Measurements from ENCODE around the gene C2orf72. TPM values are rescaled to one million over a fixed set of nuclear protein-coding genes. Genes with fewer than 3 reads are reported as not detected.

Gene C2orf72
- total RNA-seq, 4 donors from 2014 or later = 0.21 to 1.6 (median 1.1) TPM; not detected in 1

DNA sequence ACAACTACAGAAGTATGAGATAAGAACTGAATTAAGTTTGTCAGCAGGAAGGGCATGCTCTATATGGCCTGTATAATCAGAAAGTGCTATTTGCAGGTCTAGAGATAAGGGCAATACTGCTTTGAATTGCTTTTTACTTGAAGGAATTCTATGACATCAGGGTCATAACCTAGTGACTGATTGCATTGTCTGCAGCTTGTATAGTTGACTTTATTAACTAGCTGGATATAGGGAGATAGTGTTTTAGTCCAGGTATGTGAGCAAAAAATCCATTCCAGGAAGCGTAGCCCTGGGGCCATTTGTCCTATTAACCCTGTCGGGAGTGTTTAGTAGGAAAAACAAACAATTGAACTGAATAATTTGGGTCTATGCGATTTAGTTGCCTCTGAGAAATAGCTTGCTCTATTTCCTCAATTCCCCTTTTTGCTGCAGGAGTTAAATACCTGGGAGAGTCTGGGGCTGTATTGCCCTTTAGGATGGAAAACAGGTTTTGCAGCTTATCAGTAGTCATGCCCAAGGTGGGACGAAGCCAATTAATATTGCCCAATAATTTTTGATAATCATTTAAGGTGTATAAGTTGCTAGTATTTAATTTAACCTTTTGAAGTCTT lies 57.5 kb downstream of the C2orf72 start:
- 77% methylated on average over 4 of the region's 4 CpGs for WGBS, 2 donors
- Histone ChIP-seq H3K27ac (no peak overlapping the region), H3K36me3 (peaks cover 0 to 99% (median 3%) of the 10 kb centered on the region in 3 donors)

More for the DNA sequence above, 57.5 kb downstream of the C2orf72 start:
- Histone ChIP-seq H3K27me3 (no peaks in the 10 kb centered on the region), H3K4me1 (no peaks in the 10 kb centered on the region), H3K9me3 (peaks cover 0 to 20% (median 16%) of the 10 kb centered on the region in 3 donors), H3K4me3 (no peak overlapping the region)
- TF ChIP-seq POLR2A (IDR thresholded peaks at IDR 0.05) = no peak
- TF ChIP-seq, protein P1, sequence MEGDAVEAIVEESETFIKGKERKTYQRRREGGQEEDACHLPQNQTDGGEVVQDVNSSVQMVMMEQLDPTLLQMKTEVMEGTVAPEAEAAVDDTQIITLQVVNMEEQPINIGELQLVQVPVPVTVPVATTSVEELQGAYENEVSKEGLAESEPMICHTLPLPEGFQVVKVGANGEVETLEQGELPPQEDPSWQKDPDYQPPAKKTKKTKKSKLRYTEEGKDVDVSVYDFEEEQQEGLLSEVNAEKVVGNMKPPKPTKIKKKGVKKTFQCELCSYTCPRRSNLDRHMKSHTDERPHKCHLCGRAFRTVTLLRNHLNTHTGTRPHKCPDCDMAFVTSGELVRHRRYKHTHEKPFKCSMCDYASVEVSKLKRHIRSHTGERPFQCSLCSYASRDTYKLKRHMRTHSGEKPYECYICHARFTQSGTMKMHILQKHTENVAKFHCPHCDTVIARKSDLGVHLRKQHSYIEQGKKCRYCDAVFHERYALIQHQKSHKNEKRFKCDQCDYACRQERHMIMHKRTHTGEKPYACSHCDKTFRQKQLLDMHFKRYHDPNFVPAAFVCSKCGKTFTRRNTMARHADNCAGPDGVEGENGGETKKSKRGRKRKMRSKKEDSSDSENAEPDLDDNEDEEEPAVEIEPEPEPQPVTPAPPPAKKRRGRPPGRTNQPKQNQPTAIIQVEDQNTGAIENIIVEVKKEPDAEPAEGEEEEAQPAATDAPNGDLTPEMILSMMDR (IDR thresholded peaks at IDR 0.05) = no peak
- no peak for DNase-seq
- intact Hi-C loops (cut with DNase I) = no loop called here

Other genes starting within 250 kb of the C2orf72 start
- gene ITM2C, start 172.6 kb upstream of the C2orf72 start, total RNA-seq = 10 to 100 TPM in 2 of 4 donors, 1 to 10 TPM in 2; 3.8 to 31.9 (median 10.3) TPM
- gene GPR55, start 112.3 kb upstream of the C2orf72 start, total RNA-seq = under 1 TPM; 0.61 to 0.88 (median 0.78) TPM
- not detected for gene SPATA3, start 41.4 kb upstream of the C2orf72 start, total RNA-seq
- 100 to 1,000 TPM in 1 of 4 donors, 10 to 100 TPM in 3; 51.5 to 116 (median 67.9) TPM for gene PSMD1, start 19.3 kb downstream of the C2orf72 start, total RNA-seq
- under 1 TPM in 2 of 4 donors, not detected in 2; 0.22 to 0.76 TPM for gene HTR2B, start 87.5 kb downstream of the C2orf72 start, total RNA-seq
- gene ARMC9, start 161.1 kb downstream of the C2orf72 start, total RNA-seq = 10 to 100 TPM in 1 of 4 donors, 1 to 10 TPM in 3; 2.1 to 13.9 (median 3.9) TPM